Right kidney (tissue), 1 donor: ENCODE data around the gene STARD13.

ENCODE experiments used
- DNase-seq: peaks from one replicate; pipeline ENCODE4 v3.0.0-alpha.2; 2016

The STARD13 gene

GRCh38 chr13:33144358-33144784, 141.2 kb downstream of the STARD13 start:
- DNase-seq = no peak

- DNase-seq = no peak
Observed at GRCh38 chr13:33139780-33140535, 145.6 kb downstream of the STARD13 start.

- DNase-seq = no peak
Observed at GRCh38 chr13:33139184-33139583, 146.4 kb downstream of the STARD13 start.

GRCh38 chr13:33138441-33138840, 147.1 kb downstream of the STARD13 start:
- DNase-seq = no peak

GRCh38 chr13:33137721-33138120, 147.8 kb downstream of the STARD13 start:
- DNase-seq = no peak

GRCh38 chr13:33135097-33135496, 150.5 kb downstream of the STARD13 start:
- DNase-seq = no peak

GRCh38 chr13:33134213-33134612, 151.3 kb downstream of the STARD13 start:
- DNase-seq = no peak

GRCh38 chr13:33132644-33133440, 152.7 kb downstream of the STARD13 start:
- no peak for DNase-seq

GRCh38 chr13:33129886-33130285, 155.7 kb downstream of the STARD13 start:
- DNase-seq = no peak

- DNase-seq = no peak
Observed at GRCh38 chr13:33129094-33129832, 156.3 kb downstream of the STARD13 start.

- DNase-seq = no peak
Observed at GRCh38 chr13:33128134-33128533, 157.4 kb downstream of the STARD13 start.

GRCh38 chr13:33127009-33127551, 158.5 kb downstream of the STARD13 start:
- DNase-seq = no peak

- DNase-seq = no peak
Observed at GRCh38 chr13:33125821-33126570, 159.6 kb downstream of the STARD13 start.

- DNase-seq = no peak
Observed at GRCh38 chr13:33123066-33123859, 162.3 kb downstream of the STARD13 start.

- DNase-seq = no peak
Observed at GRCh38 chr13:33119856-33120543, 165.6 kb downstream of the STARD13 start.

GRCh38 chr13:33119022-33119781, 166.4 kb downstream of the STARD13 start:
- DNase-seq = no peak

- no peak for DNase-seq
Observed at GRCh38 chr13:33116321-33117010, 169.1 kb downstream of the STARD13 start.

GRCh38 chr13:33115274-33115673, 170.3 kb downstream of the STARD13 start:
- DNase-seq = no peak

- no peak for DNase-seq
Observed at GRCh38 chr13:33114146-33114545, 171.4 kb downstream of the STARD13 start.
